NT2/D1 (cell line): ENCODE results near the gene ADNP2.

Source experiments
- DNase-seq: peaks from one replicate; pipeline ENCODE4 v3.0.0-alpha.2; 2011; ENCODE audit warnings: low read depth, low spot score
- H3K27me3 ChIP-seq: 2 replicates; pipeline ENCODE4 v1.6.0; 2011; ENCODE audit warnings: mild to moderate bottlenecking; ENCODE audit not compliant: insufficient read length, insufficient read depth
- H3K36me3 ChIP-seq: 2 replicates; pipeline ENCODE4 v1.6.1; 2011; ENCODE audit warnings: mild to moderate bottlenecking, low read length, mixed read lengths; ENCODE audit not compliant: insufficient read depth, insufficient read length
- H3K4me1 ChIP-seq: 2 replicates; pipeline ENCODE4 v1.5.1; 2011; ENCODE audit not compliant: insufficient read depth, insufficient read length
- H3K4me3 ChIP-seq: 2 replicates; pipeline ENCODE4 v1.5.1; 2011; ENCODE audit warnings: low read depth; ENCODE audit not compliant: insufficient read length
- H3K9ac ChIP-seq: 2 replicates; pipeline ENCODE4 v1.6.0; 2011; ENCODE audit warnings: low read depth; ENCODE audit not compliant: insufficient read length
- H3K9me3 ChIP-seq: 2 replicates; pipeline ENCODE4 v1.5.1; 2011; ENCODE audit warnings: mild to moderate bottlenecking, low read length; ENCODE audit not compliant: insufficient read depth
- SUZ12 ChIP-seq: IDR thresholded peaks from 2 replicates; pipeline ENCODE4 v1.6.1; 2011; ENCODE audit not compliant: insufficient read length, insufficient read depth; ENCODE audit errors: extremely low read depth
- YY1 ChIP-seq: IDR thresholded peaks from 2 replicates; pipeline ENCODE4 v1.6.1; 2011; ENCODE audit not compliant: insufficient read length, insufficient read depth
- ZNF274 ChIP-seq: IDR thresholded peaks from 2 replicates; pipeline ENCODE4 v1.6.1; 2011; ENCODE audit warnings: mild to moderate bottlenecking, low read depth, low read length

Gene ADNP2

DNA sequence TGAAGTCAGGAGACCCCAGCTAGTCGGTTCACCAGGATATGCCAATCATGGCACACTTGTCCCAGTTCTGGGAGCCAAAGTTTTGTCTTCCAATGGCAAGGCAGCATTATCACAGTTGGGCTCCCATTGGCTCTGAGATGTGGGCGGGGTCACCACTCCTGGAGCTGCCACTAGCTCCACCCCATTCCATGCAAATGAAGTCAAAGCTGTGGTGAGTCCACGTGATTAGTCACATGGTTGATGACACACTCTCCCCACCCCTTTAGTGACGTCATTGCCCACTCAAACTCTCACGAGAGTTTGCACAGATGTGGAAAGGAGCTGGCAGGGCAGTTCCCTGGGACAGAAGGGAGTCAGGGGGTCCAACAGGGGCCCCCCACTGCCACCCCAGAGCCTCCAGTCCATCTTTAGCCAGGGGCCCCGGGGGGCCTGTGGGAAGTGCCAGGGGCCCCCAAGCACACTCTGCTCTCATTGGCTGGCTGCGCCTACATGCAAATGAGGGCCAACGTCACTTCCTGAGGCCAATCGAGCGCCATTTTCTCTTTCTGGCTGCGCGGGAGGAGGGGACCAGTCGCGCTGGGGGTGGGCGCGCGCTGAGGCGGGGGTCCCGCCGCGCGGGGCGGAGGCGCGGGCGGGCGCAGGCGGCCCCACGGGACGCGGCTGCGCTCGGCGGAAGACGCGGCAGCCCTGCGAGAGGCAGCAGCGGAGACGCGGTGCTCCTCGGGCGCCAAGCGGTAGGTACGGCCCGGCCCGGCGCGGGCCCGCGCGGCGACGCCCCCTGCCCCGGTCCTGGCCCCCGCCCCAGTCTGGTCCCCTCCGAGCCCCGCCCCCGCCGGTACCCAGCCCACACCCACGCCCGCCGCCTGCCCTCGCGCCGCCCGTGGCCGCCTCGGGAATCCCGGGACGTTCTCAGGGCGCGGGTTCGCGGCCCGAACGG lies at the start of gene ADNP2:
Gene ADNP2, plus strand, starts transcription at position 524 of the 937 bp plus-strand sequence. CDS start 8,281 bp downstream, outside the sequence.
- peaks cover 5% of the 10 kb centered on the region; the same call in 1 of the 2 replicates for H3K9me3 ChIP-seq
- DNase-seq: peak; percentile 89
- H3K9ac ChIP-seq: peak within 1 kb of the TSS; percentile 71
- no peaks in the 10 kb centered on the region for H3K27me3 ChIP-seq
- H3K4me3 ChIP-seq: peak within 1 kb of the TSS; percentile 70
- peaks cover 15% of the 10 kb centered on the region for H3K36me3 ChIP-seq
- TF ChIP-seq SUZ12 (no peak), YY1 (peak; percentile 42)
- peaks cover 8% of the 10 kb centered on the region for H3K4me1 ChIP-seq

DNA sequence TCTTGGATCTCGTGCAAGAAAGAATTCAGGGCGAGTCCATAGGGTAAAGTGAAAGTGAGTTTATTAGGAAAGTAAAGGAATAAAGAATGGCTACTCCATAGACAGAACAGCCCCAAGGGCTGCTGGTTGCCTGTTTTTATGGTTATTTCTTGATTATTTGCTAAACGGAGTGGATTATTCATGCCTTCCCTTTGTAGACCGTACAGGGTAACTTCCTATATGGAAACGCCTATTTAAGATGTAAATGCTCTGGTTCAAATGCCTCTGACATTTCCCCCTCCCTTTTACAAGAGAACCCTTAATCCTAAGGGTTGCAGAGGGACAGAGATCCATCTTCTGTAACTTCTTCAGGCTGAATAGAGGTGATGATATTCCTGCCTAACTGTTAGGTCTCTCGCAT lies 49.1 kb upstream of the ADNP2 start:
- H3K4me3 ChIP-seq: no peak overlapping the region
- H3K9me3 ChIP-seq: peaks cover 42% of the 10 kb centered on the region
- TF ChIP-seq YY1: no peak
- TF ChIP-seq SUZ12: no peak
- TF ChIP-seq ZNF274: no peak
- H3K36me3 ChIP-seq: peaks cover 3% of the 10 kb centered on the region
- no peak for DNase-seq
- H3K27me3 ChIP-seq: no peaks in the 10 kb centered on the region
- H3K9ac ChIP-seq: no peak overlapping the region
- no peaks in the 10 kb centered on the region for H3K4me1 ChIP-seq

DNA sequence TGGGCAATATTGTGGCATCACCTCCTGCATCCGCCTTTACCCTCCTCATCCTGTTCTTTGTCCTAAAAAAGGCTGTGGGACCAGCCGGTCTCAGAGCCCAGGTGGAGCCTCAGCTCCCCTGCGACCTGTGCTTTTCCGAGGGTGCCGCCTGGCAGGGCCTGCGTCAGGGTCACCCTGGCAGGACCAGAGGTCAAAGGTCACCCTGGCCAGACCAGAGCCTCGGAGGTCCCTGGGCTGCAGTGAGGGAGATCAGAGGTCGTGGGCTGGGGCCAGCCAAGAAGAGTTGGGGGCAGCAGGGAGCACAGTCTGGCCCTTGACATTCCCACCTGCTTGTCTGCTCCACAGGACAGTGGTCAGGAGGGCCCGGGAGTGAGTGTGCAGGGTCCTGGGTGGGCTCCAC lies 43.4 kb upstream of the ADNP2 start:
- no peak for DNase-seq
- Histone ChIP-seq H3K9me3 (peaks cover 16% of the 10 kb centered on the region; the same call in 1 of the 2 replicates), H3K9ac (no peak overlapping the region), H3K27me3 (no peaks in the 10 kb centered on the region), H3K4me3 (no peak overlapping the region), H3K36me3 (no peaks in the 10 kb centered on the region), H3K4me1 (peaks cover 5% of the 10 kb centered on the region)
- TF ChIP-seq ZNF274 (no peak), SUZ12 (no peak), YY1 (no peak)

DNA sequence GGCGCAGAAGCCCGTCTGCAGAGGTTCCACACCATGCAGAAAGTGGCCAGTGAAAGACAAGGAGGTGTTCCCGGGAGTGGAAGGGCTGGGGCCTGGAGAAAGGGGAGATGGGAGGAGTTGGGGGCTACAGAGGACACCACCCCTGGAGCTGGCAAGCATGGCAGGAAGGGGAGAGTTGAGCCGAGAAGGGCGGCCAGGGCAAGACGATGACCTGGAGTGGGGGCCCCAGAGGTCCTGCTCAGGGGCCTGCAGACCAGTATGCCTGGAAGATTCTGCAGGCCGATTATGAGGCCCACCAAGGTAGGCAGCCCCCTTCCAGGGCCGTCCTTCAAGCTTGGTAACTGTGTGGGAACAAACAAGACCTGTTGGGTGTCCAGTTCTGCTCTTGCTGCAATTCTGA lies 41.7 kb upstream of the ADNP2 start:
- Histone ChIP-seq H3K4me3 (no peak overlapping the region), H3K27me3 (no peaks in the 10 kb centered on the region), H3K4me1 (peaks cover 5% of the 10 kb centered on the region), H3K9me3 (peaks cover 5% of the 10 kb centered on the region; the same call in 1 of the 2 replicates), H3K9ac (no peak overlapping the region), H3K36me3 (no peaks in the 10 kb centered on the region)
- DNase-seq: no peak
- TF ChIP-seq SUZ12: no peak
- TF ChIP-seq YY1: no peak
- no peak for TF ChIP-seq ZNF274

DNA sequence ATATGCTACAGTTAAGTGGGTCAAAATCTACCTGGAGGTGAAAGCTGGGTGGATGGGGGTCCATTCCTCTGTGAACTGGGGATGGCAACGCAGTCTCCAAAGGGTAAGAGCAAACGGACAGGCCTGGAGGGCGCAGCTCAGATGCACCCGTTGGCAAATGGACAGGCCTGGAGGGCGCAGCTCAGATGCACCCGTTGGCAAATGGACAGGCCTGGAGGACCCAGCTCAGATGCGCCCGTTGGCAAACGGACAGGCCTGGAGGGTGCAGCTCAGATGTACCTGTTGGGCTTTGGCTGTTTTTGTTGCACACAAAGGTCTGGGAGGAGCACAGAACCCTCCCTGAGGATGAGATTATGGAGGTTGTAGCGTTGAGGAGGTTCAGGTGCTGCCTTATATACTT lies 41.2 kb upstream of the ADNP2 start:
- Histone ChIP-seq H3K27me3 (no peaks in the 10 kb centered on the region), H3K36me3 (no peaks in the 10 kb centered on the region), H3K4me1 (peaks cover 5% of the 10 kb centered on the region), H3K4me3 (no peak overlapping the region), H3K9me3 (no peaks in the 10 kb centered on the region), H3K9ac (no peak overlapping the region)
- no peak for DNase-seq
- TF ChIP-seq YY1 (no peak), SUZ12 (no peak), ZNF274 (no peak)

GRCh38 chr18:80068571-80069272 lies 40.3 kb upstream of the ADNP2 start:
- no peak overlapping the region for H3K9ac ChIP-seq
- no peaks in the 10 kb centered on the region for H3K36me3 ChIP-seq
- no peaks in the 10 kb centered on the region for H3K27me3 ChIP-seq
- H3K4me1 ChIP-seq: peaks cover 5% of the 10 kb centered on the region
- no peak overlapping the region for H3K4me3 ChIP-seq
- DNase-seq: no peak
- TF ChIP-seq YY1 (no peak), ZNF274 (no peak), SUZ12 (no peak)
- no peaks in the 10 kb centered on the region for H3K9me3 ChIP-seq

DNA sequence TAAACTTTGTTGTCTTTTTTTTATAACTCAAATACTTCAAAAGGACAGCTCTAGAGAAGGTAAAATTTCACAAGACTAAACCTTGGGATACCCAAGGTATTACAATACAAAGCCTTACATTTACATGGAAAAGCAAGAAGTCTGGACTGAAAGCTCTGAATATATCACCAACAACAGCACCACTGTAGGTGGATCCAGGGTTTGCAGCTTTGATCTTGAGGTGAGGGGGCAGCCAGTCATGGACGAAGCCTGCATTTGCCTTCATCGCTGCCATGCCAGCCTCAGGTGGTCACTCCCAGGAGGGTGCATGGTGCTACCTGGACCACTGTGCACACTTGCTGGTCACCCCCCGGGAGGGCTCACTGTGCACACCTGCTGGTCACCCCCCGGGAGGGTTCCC lies 38.2 kb upstream of the ADNP2 start:
- H3K36me3 ChIP-seq: no peaks in the 10 kb centered on the region
- no peak overlapping the region for H3K9ac ChIP-seq
- no peaks in the 10 kb centered on the region for H3K27me3 ChIP-seq
- no peak overlapping the region for H3K4me3 ChIP-seq
- DNase-seq: no peak
- H3K9me3 ChIP-seq: no peaks in the 10 kb centered on the region
- TF ChIP-seq ZNF274 (no peak), SUZ12 (no peak), YY1 (no peak)
- H3K4me1 ChIP-seq: peaks cover 5% of the 10 kb centered on the region
